GM03348 (cell line): ENCODE data around the gene HSPB7.
"Not testable (repeated sequence)": the region's sequence is repeated elsewhere in the genome, so short reads cannot be mapped to it uniquely, and the experiment has no call there.

ENCODE experiments used
- DNase-seq: peaks from one replicate; pipeline ENCODE4 v3.0.0; 2012; ENCODE audit warnings: low spot score

HSPB7 gene

DNA sequence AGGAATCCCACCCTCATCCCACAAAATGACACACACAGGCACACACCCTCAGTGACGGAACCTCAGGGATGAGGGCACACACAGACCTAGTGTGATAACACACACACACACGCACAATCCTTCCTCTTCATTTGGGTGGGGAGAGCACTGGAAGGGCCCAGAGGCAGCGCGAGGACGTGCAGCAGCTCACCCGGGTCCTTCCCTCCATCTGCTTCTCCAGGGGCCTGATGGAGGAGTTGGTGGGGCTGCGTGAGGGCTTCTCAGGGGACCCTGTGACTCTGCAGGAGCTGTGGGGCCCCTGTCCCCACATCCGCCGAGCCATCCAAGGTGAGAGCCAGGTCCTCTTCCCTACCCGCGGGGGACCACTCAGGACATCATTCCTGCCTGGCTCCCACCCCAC, 4.5 kb upstream of the HSPB7 start:
- DNase-seq = no peak

- DNase-seq = no peak
These were observed 3.8 kb upstream of the HSPB7 start, which contains the start of gene CLCNKA for GRCh38 chr1:16021681-16022080. Gene CLCNKA (plus strand): TSS chr1:16022036. CDS start chr1:16022620, 584 bp downstream.

GRCh38 chr1:16020878-16021277, 3.0 kb upstream of the HSPB7 start:
- DNase-seq = not testable (repeated sequence)

GRCh38 chr1:16020325-16020724, 2.5 kb upstream of the HSPB7 start:
- no peak for DNase-seq

DNA sequence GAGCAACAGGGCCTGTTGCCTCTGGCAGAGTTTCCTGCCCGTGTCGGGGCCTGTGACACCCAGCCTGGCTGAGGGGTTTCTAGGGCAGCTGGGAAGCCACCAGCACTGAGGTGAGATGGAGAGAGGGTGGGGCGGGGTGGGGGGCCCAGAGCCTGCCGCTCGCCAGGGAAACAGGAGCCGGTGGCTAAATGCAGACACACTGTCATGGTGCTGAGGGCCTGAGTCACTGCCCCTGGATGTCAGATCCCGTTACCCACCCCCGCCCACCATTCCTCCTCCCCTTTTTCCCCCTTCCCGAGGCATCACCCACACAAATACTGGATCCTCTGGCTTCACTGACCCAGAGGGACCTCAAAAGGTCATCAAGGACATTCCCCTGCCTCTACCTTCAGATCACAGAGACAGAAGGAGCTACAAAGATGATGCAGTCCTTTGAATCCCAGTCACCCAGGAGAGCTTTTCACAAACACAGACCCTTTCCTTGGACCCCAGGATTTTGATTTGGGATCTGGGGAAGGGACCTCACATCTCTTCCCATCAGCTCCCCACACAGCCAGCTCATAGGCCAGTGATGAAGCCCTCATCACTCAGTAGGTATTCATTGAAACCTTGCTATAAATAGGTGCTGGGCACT, 1.9 kb upstream of the HSPB7 start:
- peak; percentile 59 for DNase-seq

DNA sequence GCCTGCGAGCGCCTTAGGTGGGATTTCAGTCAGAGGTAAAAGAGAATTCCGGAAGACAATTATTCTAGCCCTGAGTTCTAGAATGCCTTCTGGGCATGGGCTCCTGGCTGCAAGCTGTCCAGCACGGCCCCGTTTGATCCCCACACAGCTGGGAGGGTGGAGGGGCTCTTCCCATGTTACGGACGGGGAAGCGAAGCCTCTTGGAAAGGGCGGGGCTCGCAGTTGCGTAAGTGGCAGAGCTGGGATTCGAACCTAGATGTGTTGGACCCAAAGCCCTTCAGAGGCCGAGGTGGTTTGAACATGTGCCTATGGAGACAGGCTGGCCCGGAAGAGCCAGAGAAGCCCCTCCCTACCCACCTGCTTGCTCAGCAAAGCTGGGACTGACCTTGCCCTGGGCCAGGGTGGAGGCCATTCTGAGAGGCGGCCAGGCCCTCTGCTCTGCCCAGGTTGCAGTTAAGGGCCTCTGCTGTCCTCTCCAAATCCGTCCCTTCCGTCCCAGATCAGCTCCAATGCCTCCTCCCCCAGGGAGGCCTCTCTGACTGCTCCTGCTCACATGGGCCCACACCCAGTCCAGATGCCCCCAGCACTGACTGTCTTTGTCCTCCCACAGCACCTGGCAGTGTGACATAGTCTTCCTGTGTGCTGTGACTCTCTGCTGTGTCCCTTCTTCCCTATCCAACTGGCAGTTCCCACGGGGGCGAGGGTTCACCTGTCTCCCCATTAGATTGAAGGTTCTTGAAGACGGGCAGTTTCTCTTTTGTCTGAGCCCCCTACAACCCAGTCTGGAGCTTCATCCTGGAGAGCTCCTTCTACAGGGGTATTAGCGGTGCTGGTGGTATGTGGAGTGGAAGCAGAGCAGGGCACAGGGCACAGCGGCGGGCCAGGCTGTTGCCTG, 1.2 kb upstream of the HSPB7 start:
- DNase-seq = no peak

DNA sequence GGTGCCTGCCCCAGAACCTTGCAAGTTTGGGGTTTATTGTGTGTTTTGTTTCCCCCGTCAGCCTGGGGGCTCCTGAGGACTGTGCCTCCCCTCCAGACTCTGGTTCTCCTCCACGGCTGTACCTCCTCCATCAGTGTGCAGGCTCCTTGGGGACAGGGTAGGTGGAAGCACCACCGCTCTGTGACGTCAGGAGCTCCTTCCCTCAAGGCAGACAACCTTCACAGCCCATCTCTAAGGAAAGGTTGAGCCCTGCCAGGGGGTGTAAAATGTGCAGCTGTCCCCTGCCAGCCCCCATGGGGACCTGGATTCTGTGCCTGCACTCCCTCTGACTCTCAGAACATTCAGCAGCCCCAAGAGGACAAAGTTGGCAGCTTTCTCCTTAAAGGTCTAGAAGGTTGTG, 465 bp upstream of the HSPB7 start:
- DNase-seq = peak; percentile 45

GRCh38 chr1:16017076-16017460, 775 bp downstream of the HSPB7 start:
- no peak for DNase-seq

- no peak for DNase-seq
These were observed 1.6 kb downstream of the HSPB7 start for GRCh38 chr1:16015960-16016901.

- DNase-seq = no peak
These were observed 2.4 kb downstream of the HSPB7 start for GRCh38 chr1:16015491-16015890.

DNA sequence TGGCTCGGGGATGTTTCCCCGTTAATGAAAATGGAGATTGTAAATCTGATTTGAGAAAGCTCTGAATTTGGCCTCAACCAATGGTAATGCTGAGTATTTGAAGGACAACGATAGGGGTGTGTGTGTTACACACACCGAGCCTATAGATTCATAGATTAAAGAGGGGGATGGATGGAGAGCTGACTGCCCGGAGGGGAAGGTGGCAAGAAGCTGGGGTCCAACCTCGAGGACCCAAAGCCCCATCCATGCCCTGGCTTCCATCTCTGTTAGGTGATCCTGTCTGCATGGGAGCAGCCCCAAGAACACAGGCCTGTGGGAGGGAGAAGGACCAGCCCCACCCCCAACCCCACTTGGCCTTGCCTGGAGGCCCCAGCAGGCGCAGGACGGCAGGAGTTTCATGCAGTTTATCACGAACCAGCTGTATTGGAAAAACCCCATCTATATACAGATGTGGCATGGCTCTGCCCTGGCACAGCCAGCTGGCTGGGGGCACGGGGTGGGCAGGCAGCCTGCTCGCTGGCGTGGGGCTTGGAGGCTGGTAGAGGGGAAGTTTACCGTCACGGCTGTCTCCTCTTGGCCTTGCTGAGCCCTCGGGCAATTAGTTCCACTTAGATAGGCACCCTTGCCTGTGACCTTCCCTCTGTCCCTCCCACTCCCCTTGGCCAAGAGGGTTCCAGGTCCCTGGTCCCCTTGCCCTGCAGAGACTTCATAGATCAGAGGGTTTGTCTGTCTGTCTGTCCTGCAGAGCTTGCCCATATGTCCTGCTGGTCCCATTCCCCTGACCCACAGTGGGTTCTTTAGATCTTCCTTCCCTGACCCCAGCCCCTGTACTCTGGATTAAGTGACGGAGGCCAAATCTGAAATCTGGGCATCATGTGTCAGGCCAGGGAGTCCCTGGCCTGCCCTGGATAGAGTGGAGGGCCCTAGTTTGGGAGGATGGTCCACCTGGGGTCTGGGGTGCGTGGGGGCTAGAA, 3.0 kb downstream of the HSPB7 start:
- no peak for DNase-seq

DNA sequence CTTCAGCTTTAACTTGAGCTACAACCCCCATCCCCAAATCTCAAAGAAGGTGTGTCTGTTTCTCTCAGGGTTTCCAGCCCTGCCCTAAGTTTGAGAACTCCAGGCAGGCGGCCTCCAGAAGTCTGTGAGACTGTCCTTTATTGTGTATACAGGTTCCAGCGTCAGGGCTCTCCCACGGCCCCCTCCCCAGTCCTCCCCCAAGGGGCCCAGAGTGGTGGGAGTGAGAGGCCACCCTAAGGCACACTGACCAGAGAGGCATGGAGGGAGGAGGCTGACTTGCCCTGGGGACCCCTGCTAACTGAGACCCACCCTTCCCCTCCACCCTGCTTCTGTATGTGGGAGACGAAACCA, 4.0 kb downstream of the HSPB7 start:
- DNase-seq = no peak

DNA sequence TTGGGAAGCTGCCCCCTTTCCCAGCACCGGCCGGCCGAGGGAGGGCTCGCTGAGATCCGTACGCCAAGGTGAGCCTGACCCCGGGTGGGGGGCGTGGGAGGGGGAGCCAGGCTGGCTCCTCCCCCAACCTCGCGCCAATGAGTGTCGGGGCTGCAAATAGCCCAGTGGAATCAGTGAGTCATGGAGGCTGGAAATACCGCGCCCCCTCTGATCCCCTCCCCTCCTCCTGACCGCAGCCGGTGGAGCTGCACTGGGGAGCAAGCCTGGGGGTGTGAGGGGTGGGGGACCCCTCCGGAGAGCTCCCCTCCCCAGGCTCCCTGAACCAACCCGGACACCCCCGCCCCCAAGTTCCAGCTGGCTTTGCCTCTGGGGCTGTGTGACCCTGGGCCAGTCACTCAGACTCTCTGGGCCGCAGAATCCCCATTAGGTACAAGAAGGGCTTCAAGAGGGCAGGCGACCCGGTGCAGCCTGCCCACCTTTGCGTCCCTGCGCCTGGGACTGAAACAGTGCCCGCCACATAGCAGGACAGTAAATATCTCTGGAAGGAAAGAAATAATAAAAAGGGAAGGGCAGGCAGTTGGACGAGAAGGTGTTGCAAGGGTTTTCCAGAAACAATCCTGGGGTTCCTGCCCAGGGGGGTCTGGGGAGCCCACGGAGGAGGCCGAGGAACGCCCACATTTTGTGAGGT, 4.5 kb downstream of the HSPB7 start:
- DNase-seq = peak; percentile 85

DNA sequence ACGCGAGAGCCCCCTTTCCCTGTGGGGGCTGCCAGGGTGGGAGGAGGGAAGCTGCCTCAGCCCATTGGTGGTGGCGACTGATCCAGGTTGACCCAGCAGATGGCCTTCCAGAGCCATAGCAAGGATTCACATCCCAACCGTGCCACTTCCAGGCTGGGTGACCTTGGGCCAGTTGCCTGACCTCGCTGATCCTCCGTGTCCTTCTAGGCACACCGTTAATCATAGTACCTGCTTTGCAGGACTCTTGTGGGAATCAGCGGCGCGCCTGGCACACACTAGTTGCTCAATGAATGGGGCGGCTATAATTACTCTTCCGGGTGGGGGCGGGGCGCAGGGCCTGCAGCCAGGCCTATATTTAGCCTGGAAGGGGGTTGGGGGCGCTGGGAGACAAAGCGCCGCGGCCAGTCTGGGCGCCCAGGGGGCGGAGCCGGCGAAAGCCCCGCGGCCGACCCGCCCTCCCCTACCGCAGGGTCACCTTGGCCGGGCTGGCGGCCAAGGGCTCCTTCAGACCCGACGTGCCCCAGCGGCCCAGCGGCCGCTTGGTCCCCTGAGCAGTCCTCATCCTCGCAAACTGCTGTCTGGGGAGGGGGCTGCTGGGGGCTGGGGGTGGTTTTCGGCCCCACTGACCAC, 5.1 kb downstream of the HSPB7 start:
- peak; percentile 83 for DNase-seq

DNA sequence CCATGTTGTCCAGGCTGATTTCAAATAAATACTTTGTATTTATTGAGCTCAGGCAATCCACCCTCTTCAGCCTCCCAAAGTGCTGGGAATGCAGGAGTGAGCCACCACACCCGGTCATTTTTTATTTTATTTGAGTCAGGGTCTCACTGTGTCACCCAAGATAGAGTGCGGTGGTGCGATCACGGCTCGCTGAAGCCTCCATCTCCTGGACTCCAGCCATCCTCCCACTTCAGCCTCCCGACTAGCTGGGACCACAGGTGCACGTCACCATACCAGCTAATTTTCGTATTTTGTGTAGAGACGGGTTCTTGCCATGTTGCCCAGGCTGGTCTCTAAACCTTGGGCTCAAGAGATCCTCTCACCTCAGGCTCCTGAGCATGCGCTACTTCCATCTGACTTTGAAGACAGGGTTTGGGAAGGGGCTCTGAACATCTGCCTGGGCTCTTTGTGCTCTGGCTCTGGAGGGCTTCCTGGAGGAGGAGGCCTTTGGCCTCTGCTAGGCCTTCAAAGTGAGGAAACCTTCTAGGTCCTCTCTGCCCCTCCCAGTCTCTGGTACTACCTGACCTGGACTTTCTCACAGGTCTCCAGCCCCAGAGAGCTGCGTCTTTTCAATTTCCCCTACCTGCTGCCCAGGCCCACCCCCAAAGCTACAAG, 5.8 kb downstream of the HSPB7 start:
- no peak for DNase-seq

DNA sequence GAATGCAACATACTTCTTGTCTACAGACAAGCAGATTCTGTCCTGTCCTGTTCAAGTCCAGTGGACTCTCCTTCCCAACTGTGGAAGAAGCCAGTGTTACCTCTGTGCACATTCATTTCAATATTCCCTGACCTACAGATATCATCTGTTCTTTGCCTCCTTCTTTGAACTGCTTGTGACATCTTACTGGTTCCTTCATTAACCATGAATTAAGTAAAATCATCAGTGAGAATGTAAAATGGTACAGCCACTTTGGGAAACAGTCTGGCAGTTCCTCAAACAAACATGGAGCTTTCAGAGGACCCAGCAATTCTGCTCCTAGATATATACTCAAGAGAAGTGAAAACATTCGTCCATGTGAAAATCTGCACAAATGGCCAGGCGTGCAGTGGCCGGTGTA, 7.0 kb downstream of the HSPB7 start:
- no peak for DNase-seq

DNA sequence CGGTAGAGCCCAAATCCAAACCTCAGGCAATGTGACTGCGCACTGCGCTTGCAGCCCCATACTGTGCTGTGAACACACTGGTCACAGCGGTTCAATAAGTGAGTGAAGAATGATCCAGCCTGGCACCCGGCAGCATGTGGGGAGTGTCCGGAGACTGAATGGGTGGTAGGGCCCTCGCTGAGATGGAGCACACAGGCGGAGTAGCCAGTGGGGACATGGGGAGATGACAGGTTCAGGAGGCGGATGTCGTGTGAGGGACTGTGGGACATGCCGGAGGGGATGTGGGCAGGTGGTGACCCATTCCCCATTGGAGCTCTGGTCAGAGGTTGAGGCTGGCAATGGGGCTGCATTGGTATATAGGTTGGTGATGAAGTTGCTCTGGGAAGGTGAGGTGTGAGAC, 8.2 kb downstream of the HSPB7 start:
- no peak for DNase-seq

DNA sequence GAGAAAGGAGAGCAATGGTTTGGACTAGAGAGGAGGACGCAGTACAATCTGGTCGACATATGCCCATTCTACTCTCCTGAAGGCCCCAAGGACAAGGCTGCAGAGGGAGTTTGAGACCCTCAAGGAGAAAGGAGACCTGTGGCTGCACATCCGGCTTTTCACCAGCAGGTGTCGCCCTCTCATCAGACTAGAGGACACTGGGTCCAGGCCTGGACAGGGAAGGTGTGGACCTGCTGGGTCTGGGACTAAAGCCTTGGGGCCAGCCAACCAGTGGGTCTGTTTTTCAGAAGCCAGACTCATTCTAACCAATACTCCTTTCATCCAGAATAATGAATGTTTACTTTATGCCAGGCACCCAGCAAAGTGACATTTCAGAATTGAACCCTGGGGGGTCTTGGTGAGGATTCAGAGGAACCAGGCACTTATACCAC, 8.8 kb downstream of the HSPB7 start:
- DNase-seq = peak; percentile 88

- DNase-seq = no peak
These were observed 10.0 kb downstream of the HSPB7 start for GRCh38 chr1:16007671-16008341.
